NB4 (cell line): Measurements from ENCODE around the gene MALL.
"Not testable (repeated sequence)": the region's sequence is repeated elsewhere in the genome, so short reads cannot be mapped to it uniquely, and the experiment has no call there.

Experiments used
- CTCF ChIP-seq: IDR thresholded peaks from one replicate; pipeline ENCODE4 v1.5.1; 2012; ENCODE audit warnings: low read depth, low read length
- MAX ChIP-seq: IDR thresholded peaks from 2 replicates; pipeline ENCODE4 v1.6.1; 2011; ENCODE audit warnings: low read depth, low read length
- MYC ChIP-seq: IDR thresholded peaks from 2 replicates; pipeline ENCODE4 v1.6.1; 2011; ENCODE audit warnings: low read depth, low read length
- POLR2A ChIP-seq: IDR thresholded peaks from 2 replicates; pipeline ENCODE4 v1.6.1; 2011; ENCODE audit warnings: mild to moderate bottlenecking; ENCODE audit not compliant: insufficient read length; ENCODE audit errors: extremely low read depth

- not testable (repeated sequence) for TF ChIP-seq CTCF, POLR2A, MAX, MYC
Observed at GRCh38 chr2:110058034-110058433, 57.6 kb downstream of the MALL start.
